RWPE1 (cell line): ENCODE measurements around the gene MBNL1.

Experiments used
- CTCF ChIA-PET: fragments of 350-600 bp; sonication (Branson Sonifier 250); formaldehyde crosslinking; extraction: SDS; loops from one replicate; lab custom pipeline; 2021; lab: Yijun Ruan, JAX
- POLR2A ChIA-PET: fragments of 400-600 bp; formaldehyde crosslinking; extraction: SDS; loops from one replicate; lab custom pipeline; 2020; ENCODE audit warnings: antibody characterized with exemption; ENCODE audit not compliant: low non-redundant PET; lab: Yijun Ruan, JAX
- DNase-seq: peaks from one replicate; pipeline ENCODE4 v3.0.0; 2012; ENCODE audit warnings: low spot score
- H3K27ac ChIP-seq: fragments of 450-650 bp; 2 replicates; pipeline ENCODE4 v1.5.1; 2017
- TF ChIP-seq, protein P1 (sequence below): fragments of 450-650 bp; conservative IDR thresholded peaks from 2 replicates; pipeline ENCODE4 v1.5.1; 2017; ENCODE audit warnings: low read depth, mild to moderate bottlenecking

The MBNL1 gene

DNA sequence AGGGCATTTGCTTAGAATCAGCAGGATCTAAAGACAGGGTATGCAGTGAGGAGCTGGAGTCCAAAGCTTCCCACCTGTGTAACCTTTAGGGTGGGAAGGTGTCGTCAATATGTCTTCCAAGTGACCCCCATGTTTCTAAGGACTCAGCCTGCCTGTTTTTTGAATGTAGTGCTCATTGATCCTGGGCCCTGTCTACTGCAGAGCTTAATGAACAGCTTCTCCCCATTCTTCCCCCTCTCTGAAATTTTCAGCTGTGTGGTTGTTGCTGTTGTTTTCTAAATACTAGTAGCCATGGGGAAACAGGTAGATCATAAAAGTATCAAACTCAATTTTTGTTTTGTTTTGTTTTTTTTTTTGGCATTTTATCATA, 39.7 kb downstream of the MBNL1 start:
- POLR2A ChIA-PET: no interaction called here
- CTCF ChIA-PET: interaction anchor here (0.6 to 0.8 kb wide), 2 partner anchors 39 to 1838 kb away, joined by 4 to 5 read pairs; no protein-coding TSS in a partner anchor
- no peak overlapping the region for H3K27ac ChIP-seq
- no peak for DNase-seq
- TF ChIP-seq, protein P1, sequence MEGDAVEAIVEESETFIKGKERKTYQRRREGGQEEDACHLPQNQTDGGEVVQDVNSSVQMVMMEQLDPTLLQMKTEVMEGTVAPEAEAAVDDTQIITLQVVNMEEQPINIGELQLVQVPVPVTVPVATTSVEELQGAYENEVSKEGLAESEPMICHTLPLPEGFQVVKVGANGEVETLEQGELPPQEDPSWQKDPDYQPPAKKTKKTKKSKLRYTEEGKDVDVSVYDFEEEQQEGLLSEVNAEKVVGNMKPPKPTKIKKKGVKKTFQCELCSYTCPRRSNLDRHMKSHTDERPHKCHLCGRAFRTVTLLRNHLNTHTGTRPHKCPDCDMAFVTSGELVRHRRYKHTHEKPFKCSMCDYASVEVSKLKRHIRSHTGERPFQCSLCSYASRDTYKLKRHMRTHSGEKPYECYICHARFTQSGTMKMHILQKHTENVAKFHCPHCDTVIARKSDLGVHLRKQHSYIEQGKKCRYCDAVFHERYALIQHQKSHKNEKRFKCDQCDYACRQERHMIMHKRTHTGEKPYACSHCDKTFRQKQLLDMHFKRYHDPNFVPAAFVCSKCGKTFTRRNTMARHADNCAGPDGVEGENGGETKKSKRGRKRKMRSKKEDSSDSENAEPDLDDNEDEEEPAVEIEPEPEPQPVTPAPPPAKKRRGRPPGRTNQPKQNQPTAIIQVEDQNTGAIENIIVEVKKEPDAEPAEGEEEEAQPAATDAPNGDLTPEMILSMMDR: no peak

DNA sequence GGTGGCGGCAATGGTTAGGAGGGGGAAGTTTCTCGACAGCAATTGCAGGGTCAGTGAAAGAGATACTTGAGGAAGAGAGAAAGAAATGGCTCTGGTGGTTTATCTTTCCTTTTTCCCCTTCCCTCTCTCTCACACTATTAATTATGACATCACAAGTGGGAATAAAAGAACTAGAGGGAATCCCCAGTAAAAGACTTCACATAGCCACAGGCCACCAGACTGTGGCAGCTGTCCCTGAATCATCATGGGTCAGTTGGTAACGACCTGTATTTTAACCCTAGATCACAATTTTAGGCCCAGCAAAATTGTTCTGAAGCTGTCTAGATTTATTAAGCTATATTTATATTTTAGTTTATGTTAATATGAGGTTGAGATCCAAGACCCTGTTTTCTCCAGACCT, 40.3 kb downstream of the MBNL1 start:
- POLR2A ChIA-PET: no interaction called here
- TF ChIP-seq, protein P1: no peak
- CTCF ChIA-PET: interaction anchor here (1.7 kb wide), 1 partner anchor 11 kb away, joined by 4 read pairs; no protein-coding TSS in a partner anchor
- DNase-seq: no peak
- H3K27ac ChIP-seq: no peak overlapping the region

DNA sequence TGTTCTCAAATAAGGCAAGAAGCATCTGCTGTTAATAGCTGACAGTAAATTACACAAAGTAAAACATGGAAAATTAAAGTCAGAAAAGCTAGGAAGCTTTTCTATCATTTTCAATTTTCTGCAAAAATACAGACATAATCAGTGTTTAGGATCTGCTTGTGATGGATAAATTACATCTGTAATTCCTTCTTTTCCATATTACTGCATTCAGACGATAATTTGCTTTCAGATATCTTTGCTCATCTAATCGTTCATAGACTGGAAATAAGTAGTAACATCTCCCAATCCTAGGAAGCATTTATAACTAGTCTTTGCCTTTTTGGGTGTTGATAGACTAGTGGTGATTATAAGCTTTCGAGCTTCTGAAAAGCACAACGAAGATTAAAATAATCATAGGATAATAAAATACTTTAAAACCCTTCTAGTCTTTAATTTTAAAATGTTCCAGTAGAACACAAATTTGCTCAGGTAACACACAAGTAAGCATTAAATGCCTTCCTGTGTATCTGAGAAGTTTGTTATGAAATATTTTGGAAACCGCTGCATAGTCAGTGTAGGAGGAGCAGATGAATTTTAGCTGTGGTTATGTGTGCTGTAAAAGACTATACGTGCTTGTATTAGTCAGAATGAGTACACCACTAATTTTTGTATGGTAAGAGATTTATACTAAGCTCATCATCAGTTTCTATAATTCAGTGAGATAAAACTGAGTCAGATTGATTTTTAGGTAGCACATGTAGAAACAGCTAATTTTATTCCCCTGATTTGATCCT, 41.0 kb downstream of the MBNL1 start:
- no peak for DNase-seq
- H3K27ac ChIP-seq: no peak overlapping the region
- CTCF ChIA-PET: interaction anchor here (1.7 kb wide), 1 partner anchor 11 kb away, joined by 4 read pairs; no protein-coding TSS in a partner anchor
- POLR2A ChIA-PET: no interaction called here
- TF ChIP-seq, protein P1: no peak

DNA sequence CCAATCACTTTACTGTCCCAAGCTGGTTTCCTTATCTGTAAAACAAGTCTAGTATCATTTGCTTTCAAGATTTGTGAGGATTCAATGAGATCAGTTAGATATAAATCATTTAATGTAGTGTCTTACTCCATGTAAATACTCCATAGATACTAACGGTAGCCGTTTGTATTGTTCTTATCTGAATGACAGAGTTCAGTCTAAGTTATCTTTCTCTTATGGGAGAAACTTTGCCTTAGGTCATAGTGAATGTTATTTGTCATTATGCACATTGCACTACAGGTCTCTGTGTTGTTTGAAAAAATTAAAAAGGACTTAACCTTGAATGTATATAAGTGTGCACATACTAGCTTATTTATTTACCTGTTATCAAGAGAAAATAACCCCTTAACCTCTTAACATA, 44.7 kb downstream of the MBNL1 start:
- CTCF ChIA-PET: interaction anchor here (0.6 kb wide), 1 partner anchor 338 kb away, joined by 3 read pairs; no protein-coding TSS in a partner anchor
- DNase-seq: no peak

DNA sequence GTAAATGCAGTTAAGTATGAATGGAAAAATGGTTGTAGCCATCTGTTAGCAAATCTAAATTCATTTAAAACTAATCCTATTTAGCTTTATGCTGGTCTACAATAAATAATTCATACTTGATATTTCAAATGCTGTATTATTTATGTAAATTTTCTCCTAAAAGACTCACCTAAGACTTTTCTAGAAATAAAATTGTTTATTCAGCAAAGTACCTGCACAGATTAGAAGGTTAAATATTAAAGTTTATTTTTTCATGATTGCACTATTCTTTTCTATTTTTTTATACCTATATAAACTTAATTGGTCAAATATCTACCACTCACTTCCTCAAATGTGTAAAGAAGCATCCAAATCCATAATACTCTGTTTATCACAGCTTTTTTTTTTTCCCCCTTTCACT, 45.2 kb downstream of the MBNL1 start:
- ChIA-PET POLR2A (no interaction called here), CTCF (interaction anchor here (0.6 kb wide), 1 partner anchor 338 kb away, joined by 3 read pairs; no protein-coding TSS in a partner anchor)
- no peak overlapping the region for H3K27ac ChIP-seq

More for the DNA sequence above, 44.7 kb downstream of the MBNL1 start:
- POLR2A ChIA-PET: no interaction called here
- TF ChIP-seq, protein P1: no peak
- H3K27ac ChIP-seq: no peak overlapping the region

DNA sequence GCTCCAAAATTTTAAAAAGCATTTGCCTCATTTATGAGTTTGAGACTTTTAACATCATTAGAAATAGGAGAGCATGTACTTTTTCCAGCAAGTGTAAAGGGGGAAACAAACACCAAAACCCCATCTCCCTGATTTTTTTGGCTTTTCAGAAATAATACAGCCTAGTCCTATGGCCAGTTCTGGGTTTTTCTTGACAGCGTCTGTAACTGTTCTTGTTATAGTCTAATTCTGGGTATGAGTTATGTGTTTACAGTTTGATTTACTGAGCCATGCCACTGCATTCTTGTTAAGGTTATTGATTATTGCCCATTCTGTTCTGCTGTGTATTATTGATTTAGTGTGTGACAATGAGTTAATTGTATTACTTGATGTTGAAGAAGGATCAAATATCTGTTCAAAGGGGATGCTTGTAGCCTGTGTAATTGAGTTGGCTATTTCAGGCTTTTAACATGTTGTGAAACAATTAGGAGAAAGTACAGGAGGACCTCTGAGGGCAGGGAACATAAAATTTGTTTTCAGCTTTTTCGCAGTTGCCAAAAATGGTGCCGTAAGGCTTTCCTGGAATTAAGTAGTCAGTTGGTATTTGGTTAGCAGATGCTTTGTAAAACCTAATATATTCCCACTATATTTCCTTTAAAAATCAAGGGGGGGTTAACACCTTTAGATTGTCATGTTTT, 46.1 kb downstream of the MBNL1 start:
- TF ChIP-seq, protein P1: no peak
- ChIA-PET CTCF (interaction anchor here (0.6 kb wide), 1 partner anchor 647 kb away, joined by 3 read pairs; no protein-coding TSS in a partner anchor), POLR2A (no interaction called here)
- no peak overlapping the region for H3K27ac ChIP-seq
- DNase-seq: no peak

More for the DNA sequence above, 45.2 kb downstream of the MBNL1 start:
- TF ChIP-seq, protein P1: no peak
- no peak for DNase-seq
